ENCODE data around the gene DDA1.

The DDA1 gene

DNA sequence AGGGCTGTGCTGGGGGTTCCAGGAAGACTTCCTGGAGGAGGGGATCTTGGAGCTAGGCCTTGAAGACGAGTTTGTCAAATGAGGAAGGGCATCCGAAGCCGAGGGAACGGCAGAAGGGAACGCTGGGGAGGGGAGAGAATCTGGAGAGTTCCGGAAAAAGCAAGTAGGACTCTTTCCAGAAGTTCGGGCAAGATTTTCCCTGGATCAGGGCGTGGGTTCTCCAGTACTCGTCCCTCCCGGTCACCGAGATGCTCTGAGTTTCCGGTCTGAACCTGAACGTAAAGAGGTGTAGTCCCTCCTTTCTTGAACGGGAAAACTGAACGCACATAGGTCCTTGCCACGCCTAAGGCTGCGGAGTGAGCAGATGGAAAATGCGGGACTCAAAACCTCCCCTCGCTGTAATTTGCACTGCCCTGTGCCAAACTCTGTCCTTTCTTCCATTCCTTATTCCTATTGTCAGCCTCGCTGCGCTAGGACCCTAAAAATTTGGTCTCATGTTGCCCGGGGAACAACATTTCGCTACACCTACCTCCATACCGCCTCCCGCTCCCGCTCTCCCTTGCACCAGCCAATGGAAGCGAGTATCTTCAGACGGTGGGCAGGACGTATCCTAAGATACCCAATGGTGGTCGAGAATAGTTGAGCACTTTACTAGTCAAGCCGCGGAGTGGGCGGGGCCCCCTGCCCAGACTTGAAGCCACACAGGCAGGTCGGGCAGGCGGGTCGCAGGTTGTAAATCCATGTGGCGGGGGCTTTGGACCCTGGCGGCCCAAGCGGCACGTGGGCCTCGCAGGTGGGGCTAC lies 27.7 kb downstream of the DDA1 start, which contains the start of gene GTPBP3:
Gene GTPBP3, plus strand, starts transcription at position 682 of the 803 bp plus-strand sequence. Its CDS starts 59 bp downstream, at position 741.
- H3K27me3 ChIP-seq = no peaks in the 10 kb centered on the region
- H3K4me3 ChIP-seq = peak within 1 kb of the TSS; percentile 72 to 91 (median 78)
- peaks cover 19 to 33% (median 24%) of the 10 kb centered on the region in 11 experiments for H3K36me3 ChIP-seq
- peaks cover 35 to 70% (median 45%) of the 10 kb centered on the region in 10 experiments for H3K4me1 ChIP-seq
- H3K27ac ChIP-seq = peak within 1 kb of the TSS; percentile 76 to 87 (median 81)
- H3K9me3 ChIP-seq (replicated peaks in 1 of 11) = peaks cover 0 to 9% (median 6%) of the 10 kb centered on the region in 11 experiments; a peak in 13 of 22 replicates
- H3K4me2 ChIP-seq = peak within 1 kb of the TSS; percentile 96 to 100 (median 99)
- H3K9ac ChIP-seq = peak within 1 kb of the TSS; percentile 80 to 90 (median 85)
- TF ChIP-seq Cebpa-rat (IDR thresholded peaks at IDR 0.05) = no peak
- no peaks in the 10 kb centered on the region for H4K20me1 ChIP-seq

GRCh38 chr19:17337675-17338432 lies 28.5 kb downstream of the DDA1 start:
- H4K20me1 ChIP-seq = no peaks in the 10 kb centered on the region
- no peak for TF ChIP-seq Cebpa-rat (IDR thresholded peaks at IDR 0.05)
- peak overlapping the region in 10 of 11 experiments; percentile 6 to 86 (median 80); a peak in 19 of 22 replicates for H3K27ac ChIP-seq
- peak overlapping the region; percentile 72 to 91 (median 78) for H3K4me3 ChIP-seq
- H3K9me3 ChIP-seq (replicated peaks in 1 of 11) = peaks cover 0 to 4% (median 2%) of the 10 kb centered on the region in 11 experiments; a peak in 13 of 22 replicates
- H3K4me2 ChIP-seq = peak overlapping the region; percentile 92 to 100 (median 99)
- H3K36me3 ChIP-seq = peaks cover 13 to 31% (median 22%) of the 10 kb centered on the region in 11 experiments
- H3K27me3 ChIP-seq = no peaks in the 10 kb centered on the region
- H3K9ac ChIP-seq = peak overlapping the region; percentile 71 to 90 (median 85)
- peaks cover 35 to 66% (median 43%) of the 10 kb centered on the region in 10 experiments for H3K4me1 ChIP-seq

DNA sequence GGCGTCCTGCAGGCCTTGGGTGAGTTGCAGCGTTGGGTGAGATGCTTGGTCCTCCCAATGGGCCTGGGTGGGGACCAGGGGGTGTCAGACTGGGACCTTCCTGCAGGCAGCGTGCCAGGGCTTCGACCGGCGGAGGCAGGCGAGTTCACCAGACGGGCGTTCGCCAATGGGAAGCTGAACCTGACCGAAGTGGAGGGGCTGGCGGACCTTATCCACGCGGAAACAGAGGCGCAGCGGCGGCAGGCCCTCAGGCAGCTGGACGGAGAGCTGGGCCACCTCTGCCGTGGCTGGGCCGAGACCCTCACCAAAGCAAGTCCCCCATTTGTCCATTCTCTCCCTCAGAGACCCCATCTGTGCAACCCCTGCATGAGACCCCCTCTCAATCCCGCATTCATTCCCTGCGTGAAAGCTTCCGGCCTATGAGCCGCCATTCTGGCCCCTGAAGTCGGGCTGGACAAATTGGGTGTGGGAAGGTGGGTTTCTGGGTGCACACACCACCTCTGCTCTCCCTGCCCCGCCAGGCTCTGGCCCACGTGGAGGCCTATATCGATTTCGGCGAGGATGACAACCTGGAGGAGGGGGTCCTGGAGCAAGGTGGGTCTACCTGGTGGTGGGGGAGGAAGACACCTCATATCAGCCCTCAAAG lies 29.2 kb downstream of the DDA1 start:
- Histone ChIP-seq H3K4me3 (peak overlapping the region; percentile 72 to 91 (median 78)), H4K20me1 (no peaks in the 10 kb centered on the region), H3K9me3 (replicated peaks in 1 of 11) (no peaks in the 10 kb centered on the region), H3K9ac (peak overlapping the region; percentile 71 to 90 (median 85); a peak in 20 of 22 replicates), H3K36me3 (peaks cover 8 to 32% (median 26%) of the 10 kb centered on the region in 11 experiments; a peak in 20 of 22 replicates), H3K27ac (peak overlapping the region in 8 of 11 experiments; percentile 76 to 86 (median 80); a peak in 15 of 22 replicates), H3K4me1 (peaks cover 35 to 65% (median 37%) of the 10 kb centered on the region in 10 experiments), H3K27me3 (no peaks in the 10 kb centered on the region), H3K4me2 (peak overlapping the region; percentile 92 to 100 (median 99))
- no peak for TF ChIP-seq Cebpa-rat (IDR thresholded peaks at IDR 0.05)

DNA sequence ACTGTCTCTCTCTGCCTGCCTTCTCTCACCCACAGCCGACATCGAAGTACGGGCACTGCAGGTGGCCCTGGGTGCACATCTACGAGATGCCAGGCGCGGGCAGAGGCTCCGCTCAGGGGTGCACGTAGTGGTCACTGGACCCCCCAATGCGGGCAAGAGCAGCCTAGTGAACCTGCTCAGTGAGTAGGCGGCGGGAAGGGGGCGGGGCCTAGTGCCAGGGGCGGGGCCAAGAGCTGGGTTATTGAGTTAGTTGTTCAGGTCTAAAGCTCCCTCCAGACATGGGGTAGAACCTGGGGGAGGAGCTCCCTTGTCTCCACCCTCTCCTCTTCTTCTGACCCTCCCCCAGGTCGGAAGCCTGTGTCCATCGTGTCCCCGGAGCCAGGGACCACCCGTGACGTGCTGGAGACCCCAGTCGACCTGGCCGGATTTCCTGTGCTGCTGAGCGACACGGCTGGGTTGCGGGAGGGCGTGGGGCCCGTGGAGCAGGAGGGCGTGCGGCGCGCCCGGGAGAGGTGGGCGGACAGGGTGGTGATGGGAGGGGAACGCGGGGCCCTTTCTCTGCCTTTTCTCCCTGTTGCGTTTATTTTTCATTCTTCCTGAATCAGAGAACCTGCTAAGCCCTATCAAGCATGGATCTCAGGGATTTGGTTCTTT lies 29.9 kb downstream of the DDA1 start:
- Histone ChIP-seq H3K27me3 (no peaks in the 10 kb centered on the region), H3K27ac (no peak overlapping the region), H4K20me1 (no peaks in the 10 kb centered on the region), H3K4me1 (peaks cover 28 to 59% (median 31%) of the 10 kb centered on the region in 10 experiments), H3K4me2 (peak overlapping the region; percentile 92 to 100 (median 99); a peak in 19 of 22 replicates), H3K9me3 (replicated peaks in 1 of 11) (no peaks in the 10 kb centered on the region), H3K9ac (peak overlapping the region in 2 of 11 experiments; percentile 85 to 86; a peak in 2 of 22 replicates), H3K4me3 (peak overlapping the region in 4 of 10 experiments; percentile 77 to 91 (median 78); a peak in 4 of 20 replicates), H3K36me3 (peaks cover 8 to 39% (median 27%) of the 10 kb centered on the region in 11 experiments; a peak in 20 of 22 replicates)
- TF ChIP-seq Cebpa-rat (IDR thresholded peaks at IDR 0.05) = no peak

DNA sequence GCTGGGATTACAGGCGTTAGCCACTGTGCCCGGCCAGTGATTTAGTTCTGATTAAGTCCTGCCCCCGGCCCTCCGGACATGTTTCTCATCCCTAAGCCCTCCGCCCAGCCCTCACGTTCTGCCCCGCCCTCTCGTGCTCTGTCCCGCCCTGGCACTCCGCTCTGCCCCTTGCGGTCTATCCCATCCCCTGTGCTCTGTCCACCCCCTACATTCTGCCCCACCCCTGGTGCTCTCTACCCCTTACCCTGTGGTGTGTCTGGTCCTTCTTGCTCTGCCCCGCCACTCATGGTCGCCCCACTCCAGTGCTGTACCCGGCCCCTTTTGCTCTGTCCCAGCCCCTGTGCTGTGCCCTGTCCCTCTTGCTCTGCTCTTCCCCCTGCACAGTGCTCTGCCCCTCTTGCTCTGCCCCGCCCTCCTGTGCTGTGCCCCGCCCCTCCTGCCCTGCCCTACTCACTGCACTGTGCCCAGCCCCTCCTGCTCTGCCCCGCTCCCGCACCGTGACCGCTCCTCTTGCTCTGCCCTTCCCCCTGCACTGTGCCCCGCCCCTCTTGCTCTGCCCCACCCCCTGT lies 31.0 kb downstream of the DDA1 start:
- Histone ChIP-seq H3K4me3 (no peak overlapping the region), H3K4me2 (peak overlapping the region in 2 of 11 experiments; percentile 12 to 47; a peak in 2 of 22 replicates), H3K4me1 (peaks cover 22 to 59% (median 29%) of the 10 kb centered on the region in 10 experiments), H3K27ac (no peak overlapping the region), H3K9me3 (replicated peaks in 1 of 11) (no peaks in the 10 kb centered on the region), H4K20me1 (no peaks in the 10 kb centered on the region), H3K9ac (no peak overlapping the region), H3K36me3 (peaks cover 8 to 41% (median 27%) of the 10 kb centered on the region in 11 experiments; a peak in 20 of 22 replicates), H3K27me3 (no peaks in the 10 kb centered on the region)
- TF ChIP-seq Cebpa-rat (IDR thresholded peaks at IDR 0.05) = no peak

GRCh38 chr19:17340871-17341357 lies 31.6 kb downstream of the DDA1 start:
- no peaks in the 10 kb centered on the region for H3K27me3 ChIP-seq
- no peaks in the 10 kb centered on the region for H3K9me3 ChIP-seq (replicated peaks in 1 of 11)
- TF ChIP-seq Cebpa-rat (IDR thresholded peaks at IDR 0.05) = no peak
- H3K36me3 ChIP-seq = peaks cover 8 to 41% (median 27%) of the 10 kb centered on the region in 11 experiments; a peak in 20 of 22 replicates
- no peaks in the 10 kb centered on the region for H4K20me1 ChIP-seq
- peaks cover 17 to 58% (median 24%) of the 10 kb centered on the region in 10 experiments for H3K4me1 ChIP-seq
- no peak overlapping the region for H3K4me3 ChIP-seq
- H3K4me2 ChIP-seq = 0 out of 22 replicates have a peak overlapping the region, but pooled peaks of 1 of the 11 experiments have one; percentile 12
- H3K9ac ChIP-seq = 0 out of 22 replicates have a peak overlapping the region, but pooled peaks of 3 of the 11 experiments have one; percentile 0 to 22 (median 4)
- H3K27ac ChIP-seq = no peak overlapping the region

- no peak overlapping the region for H3K4me3 ChIP-seq
- H3K27me3 ChIP-seq = no peaks in the 10 kb centered on the region
- peaks cover 8 to 41% (median 27%) of the 10 kb centered on the region in 11 experiments; a peak in 20 of 22 replicates for H3K36me3 ChIP-seq
- 0 out of 22 replicates have a peak overlapping the region, but pooled peaks of 1 of the 11 experiments have one; percentile 12 for H3K4me2 ChIP-seq
- no peaks in the 10 kb centered on the region for H4K20me1 ChIP-seq
- H3K9me3 ChIP-seq (replicated peaks in 1 of 11) = no peaks in the 10 kb centered on the region
- peaks cover 16 to 59% (median 24%) of the 10 kb centered on the region in 10 experiments for H3K4me1 ChIP-seq
- TF ChIP-seq Cebpa-rat (IDR thresholded peaks at IDR 0.05) = no peak
- H3K27ac ChIP-seq = no peak overlapping the region
- peak overlapping the region in 3 of 11 experiments; percentile 0 to 22 (median 4); a peak in 1 of 22 replicates for H3K9ac ChIP-seq
These were observed 32.0 kb downstream of the DDA1 start for GRCh38 chr19:17341386-17341785.
